HL-60/S4 treated with retinoic acid at 250 ng/mL for 4 days and 3 days (cell line): ENCODE data around the gene DRICH1.
"Not testable (repeated sequence)": the region's sequence is repeated elsewhere in the genome, so short reads cannot be mapped to it uniquely, and the experiment has no call there.

ENCODE experiments used
- in situ Hi-C: fragments of 300-500 bp; cut with MboI; formaldehyde crosslinking; loops from 2 replicates; pipeline ENCODE4 v1.7.0; 2022; ENCODE audit warnings: low sequenced_read_pairs

The DRICH1 gene

GRCh38 chr22:23603266-23603665 is 28.9 kb downstream of the DRICH1 start:
- in situ Hi-C loops: no loop called here

DNA sequence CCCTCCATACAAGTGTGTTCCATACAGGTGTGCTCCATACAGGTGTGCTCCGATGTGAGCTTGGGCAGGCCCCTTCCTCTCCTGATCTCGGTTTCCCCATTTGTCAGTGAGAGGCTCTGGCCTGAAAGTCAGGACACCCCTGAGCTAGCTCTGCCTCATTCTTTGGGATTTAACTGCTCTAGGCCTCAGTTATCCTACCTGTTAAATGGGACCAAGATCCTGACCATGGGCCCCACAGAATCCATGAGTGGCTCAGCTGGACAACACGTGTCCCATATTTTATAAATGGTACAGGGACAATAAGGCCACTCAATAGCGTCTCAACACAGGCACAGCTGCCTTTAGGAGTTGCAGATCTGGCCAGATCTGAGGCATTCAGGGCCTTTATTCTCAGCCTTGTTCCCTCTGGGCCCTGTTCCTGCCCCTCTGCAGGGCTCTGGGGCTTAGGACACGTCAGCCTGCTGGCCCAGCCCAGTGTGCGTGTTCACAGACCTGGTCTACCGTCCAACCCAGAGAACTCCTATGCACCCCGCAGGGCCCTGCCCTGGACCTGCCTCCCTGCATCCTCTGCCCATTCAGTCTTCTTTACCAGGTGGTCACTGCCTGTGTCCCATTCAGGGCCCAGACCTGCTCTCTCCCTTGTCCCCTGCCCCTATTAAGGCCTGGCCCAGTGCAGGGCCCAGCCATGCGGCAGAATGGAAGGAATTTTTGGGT is 33.2 kb downstream of the DRICH1 start:
- in situ Hi-C loops: no loop called here

DNA sequence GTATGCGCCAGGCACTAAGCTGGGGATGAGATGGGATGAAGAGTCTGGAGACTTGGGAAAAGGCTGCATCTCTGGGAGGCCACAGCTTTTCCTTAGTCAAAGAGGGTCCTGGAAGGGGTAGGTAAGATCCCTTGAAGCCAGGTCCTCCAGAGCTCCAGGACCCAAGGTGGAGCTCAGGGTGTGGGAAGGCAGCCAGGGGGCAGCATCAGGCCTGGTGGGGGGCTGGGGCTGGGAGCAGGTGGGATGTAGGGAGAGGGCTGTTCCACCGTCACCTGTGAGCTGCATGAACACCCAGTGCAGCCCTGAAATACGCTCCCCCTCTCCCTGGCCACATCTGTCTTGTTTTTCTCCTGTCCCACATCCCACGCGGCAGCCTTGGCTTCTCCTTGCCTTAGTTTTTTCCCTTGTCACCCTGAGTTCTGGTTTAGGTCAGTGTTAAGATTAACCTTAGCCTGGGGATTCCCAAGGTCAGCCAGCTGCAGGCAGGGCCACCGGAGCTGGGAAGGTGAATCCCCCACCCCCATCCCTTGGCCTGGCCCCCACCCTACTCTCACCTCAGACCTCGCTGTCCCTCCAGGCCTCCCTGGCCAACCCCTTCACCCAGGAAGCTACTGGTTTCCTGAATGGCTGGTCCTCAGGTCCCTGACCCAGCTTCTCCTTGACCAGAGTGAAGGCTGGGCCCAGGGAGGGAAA is 34.4 kb downstream of the DRICH1 start:
- in situ Hi-C loops: not testable (repeated sequence)

- in situ Hi-C loops: not testable (repeated sequence)
These were observed 36.2 kb downstream of the DRICH1 start for GRCh38 chr22:23595904-23596303.

DNA sequence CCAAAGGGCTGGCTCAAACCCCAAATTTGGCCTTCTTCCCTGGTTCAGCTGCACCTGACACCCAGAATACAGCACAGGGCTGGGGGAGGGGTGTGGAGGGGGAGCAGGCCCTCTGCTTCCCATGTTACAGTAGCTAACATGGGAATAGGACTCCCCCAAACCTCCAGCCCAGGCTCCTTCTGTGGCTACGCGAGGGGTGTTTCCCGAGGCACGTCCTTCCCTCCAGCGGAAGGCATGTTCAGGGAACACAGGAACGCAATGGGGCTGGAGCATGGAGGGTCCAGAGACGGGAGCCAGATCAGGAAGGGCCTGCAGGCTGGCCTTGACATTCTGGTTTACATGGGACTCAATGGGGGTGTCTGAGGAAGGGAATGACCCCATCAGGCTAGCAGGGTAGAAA is 40.3 kb downstream of the DRICH1 start:
- in situ Hi-C loops: no loop called here

- in situ Hi-C loops: no loop called here
These were observed 40.8 kb downstream of the DRICH1 start for GRCh38 chr22:23591201-23591791.

DNA sequence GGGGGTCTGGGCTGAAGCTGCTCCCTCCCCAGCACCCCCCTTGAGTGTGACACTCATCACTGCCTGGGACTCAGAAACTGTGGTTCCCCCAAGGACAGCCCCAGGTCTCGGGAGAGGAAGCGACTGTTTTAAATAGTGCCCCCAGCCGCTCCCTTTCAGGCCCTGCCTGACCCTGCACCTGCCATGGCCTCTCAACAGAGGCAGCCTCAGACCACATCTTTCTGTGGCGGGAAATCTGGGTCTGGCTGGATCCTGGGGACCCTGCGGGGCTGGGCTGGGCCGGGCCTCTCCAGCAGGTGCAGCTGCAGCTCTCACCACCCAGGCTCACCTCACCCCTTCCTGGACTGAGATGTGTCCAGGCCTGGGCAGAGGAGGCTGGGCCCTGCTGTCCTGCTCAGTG is 48.3 kb downstream of the DRICH1 start:
- in situ Hi-C loops: no loop called here

DNA sequence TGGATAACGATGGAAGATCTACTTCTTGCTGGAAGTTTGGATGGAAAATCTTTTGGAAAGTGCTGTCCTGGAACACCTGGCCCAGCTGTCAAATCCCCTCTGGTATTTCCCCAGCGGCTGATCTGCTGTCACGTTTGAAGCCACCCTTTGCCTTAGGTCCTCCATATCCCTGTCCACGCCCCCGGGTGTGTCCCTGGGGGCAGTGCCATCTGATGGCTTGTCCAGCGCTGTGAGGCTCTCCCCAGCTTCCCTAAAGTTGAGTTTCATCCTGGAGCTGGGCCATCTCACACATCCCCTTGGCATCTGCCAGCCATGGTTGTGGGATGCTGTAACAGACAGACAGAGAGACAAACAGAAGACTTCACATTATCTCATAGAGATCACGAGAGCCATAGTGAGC is 49.0 kb downstream of the DRICH1 start:
- in situ Hi-C loops: no loop called here

- in situ Hi-C loops: no loop called here
These were observed 50.9 kb downstream of the DRICH1 start for GRCh38 chr22:23581260-23581650.

GRCh38 chr22:23580576-23581259 is 51.4 kb downstream of the DRICH1 start:
- in situ Hi-C loops: no loop called here

DNA sequence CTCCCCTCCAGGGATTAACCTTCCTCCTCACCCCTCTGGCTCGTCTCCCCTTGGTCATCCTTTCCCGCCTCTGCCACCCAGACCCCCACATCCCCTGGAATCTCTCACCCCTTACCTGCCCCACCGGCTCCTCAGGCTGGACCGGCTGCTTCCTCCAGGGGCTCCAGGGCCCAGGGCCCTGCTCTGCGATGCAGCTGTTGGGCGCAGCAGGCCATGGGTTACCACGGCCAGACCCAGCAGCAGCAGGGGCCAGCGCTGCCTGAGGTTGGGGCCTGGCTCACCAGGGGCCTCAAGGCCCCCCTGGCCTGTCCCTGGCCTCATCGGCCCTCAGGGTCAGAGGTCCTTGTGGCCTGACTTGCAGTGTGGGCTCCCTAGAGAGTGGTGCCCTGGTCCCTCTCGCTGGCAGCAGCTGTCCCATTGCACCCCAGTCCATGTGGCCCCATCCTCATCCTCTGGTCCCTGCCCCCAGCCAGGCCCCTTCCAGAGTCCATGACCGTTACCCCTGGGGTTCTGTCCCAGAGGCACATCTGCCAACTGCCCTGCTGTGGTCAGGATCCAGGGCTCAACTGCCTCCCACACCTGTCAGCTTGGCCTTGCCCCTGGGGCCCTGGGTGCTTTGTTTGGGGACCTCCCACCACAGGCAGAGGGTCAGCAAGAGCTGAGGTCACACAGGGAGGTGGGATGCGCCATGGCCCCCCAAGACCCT is 52.1 kb downstream of the DRICH1 start, which contains the start of gene IGLL1:
Gene IGLL1, minus strand, starts transcription at position 421 of the 706 bp plus-strand sequence. Its CDS starts 100 bp downstream, at position 321.
- in situ Hi-C loops: no loop called here

DNA sequence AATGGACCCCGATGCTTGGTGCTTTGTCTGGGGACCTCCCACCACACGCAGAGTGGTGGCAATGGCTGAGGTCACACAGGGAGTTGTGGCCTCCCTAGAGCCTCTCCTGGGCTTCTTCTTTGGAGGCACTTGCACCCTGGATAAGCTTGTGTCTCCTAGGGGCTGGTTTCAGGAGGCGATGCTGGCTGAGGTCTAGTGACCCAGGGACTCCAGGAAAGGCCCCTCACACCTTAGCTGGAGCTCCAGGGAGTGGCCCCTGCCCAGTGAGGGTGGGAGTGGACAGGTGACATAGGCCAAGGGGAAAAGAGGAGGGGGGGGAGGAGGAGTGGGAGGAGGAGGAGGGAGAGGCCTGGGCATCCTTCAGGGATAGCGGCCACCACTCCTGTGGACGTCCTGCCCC is 52.8 kb downstream of the DRICH1 start:
- in situ Hi-C loops: no loop called here

DNA sequence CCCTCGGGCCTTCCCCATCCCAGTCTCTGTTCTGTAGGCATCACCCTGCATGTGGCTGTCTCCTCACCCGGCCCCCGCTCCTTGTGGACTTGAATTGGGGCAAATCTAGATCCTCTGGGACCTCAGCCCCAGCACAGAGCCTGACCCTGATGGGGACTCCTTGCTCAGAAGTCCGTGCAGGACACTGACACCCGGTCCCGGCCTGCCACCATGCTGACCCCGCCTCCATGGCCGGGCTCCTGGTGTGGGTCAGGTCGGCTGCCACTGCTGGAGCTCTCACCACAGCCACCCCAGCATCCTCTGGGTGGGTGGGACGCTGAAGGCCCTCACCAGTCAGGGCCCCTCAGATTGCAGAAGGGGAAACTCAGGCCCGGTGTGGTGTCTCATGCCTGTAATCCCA is 53.8 kb downstream of the DRICH1 start:
- in situ Hi-C loops: no loop called here

DNA sequence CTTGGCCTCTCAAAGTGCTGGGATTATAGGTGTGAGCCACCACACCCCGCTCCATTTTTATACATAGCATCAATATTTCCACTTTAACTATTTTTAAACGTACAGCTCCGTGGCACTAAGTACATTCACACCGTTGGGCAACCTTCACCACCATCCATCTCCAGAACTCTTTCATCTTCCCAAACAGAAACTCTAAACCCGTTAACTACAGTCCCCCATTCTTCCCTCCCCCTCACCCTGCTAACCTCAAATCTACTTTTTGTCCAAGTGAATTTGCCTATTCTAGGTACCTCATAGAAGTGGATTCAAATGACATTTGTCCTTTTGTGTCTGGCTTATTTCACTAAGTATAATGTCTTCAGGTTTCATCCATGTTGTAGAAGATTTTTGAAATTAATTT is 55.4 kb downstream of the DRICH1 start:
- in situ Hi-C loops: no loop called here

GRCh38 chr22:23575601-23576000 is 56.5 kb downstream of the DRICH1 start:
- in situ Hi-C loops: no loop called here

GRCh38 chr22:23574877-23575276 is 57.2 kb downstream of the DRICH1 start:
- in situ Hi-C loops: no loop called here

DNA sequence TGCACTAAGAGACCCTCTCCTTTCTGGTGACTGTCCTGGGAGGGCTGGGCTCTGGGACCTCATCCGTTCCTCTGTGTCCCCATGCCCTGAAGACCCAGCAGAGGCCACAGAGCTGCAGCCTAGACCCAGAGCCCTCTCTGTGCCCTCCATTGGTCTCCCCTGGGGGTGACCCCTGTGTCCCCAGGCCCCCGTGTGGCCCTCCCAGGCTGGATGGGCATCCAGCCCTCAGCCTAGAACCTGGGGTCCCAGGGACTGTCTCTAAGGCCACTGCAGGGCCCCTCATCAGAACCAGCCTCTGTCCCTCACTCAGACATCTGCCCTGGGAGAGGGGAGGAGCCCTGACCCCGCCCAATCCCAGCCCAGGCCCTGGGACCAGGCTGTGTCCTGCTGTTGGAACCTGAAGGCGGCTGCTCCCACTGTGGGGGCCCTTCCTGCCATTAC is 57.7 kb downstream of the DRICH1 start:
- in situ Hi-C loops: no loop called here

DNA sequence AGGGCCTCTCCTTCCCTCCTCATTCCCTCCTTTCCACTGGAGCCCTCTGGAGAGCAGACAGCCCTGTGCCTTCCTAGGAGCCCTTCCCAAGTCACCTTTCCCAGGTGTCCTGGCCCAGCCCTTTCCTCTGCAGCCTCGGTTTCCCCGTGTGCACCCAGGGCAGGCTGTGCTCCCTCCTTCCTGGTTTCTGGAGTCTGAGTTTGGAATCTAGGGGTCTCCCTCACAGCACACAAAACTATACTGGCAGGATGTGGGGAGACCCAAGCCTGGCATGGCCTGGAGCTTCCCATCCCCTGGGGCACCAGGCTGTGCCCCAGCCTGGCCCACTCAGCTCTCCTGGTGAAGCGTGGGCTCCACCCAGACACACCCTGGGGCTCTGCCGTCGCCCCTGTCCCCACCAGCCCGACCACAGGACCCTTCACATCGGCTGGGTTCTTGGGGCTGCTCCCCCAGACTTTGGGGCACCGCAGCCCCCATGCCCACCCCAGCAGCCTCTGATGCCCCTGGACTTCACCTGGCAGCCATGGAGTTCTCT is 58.4 kb downstream of the DRICH1 start:
- in situ Hi-C loops: not testable (repeated sequence)

GRCh38 chr22:23573106-23573505 is 59.0 kb downstream of the DRICH1 start:
- in situ Hi-C loops: not testable (repeated sequence)

DNA sequence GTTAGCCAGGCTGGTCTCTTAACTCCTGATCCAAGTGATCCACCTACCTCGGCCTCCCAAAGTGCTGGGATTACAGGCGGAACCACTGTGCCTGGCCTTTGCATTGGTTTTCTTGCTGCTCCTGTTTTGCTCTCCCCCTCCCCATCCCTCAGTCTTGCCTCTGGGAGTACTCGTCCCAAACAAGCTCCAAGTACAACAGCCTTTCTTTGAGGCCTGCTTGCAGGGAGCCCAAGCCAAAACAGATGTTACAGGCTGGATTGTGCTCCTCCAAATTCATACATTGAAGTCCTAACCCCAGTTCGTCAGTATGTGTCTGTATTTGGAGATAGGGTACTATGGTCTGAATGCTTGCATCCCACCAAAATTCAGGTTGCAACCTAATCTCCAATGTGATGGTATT is 60.6 kb downstream of the DRICH1 start:
- in situ Hi-C loops: no loop called here

- in situ Hi-C loops: no loop called here
These were observed 61.4 kb downstream of the DRICH1 start for GRCh38 chr22:23570681-23571080.
